ENCODE results near the gene SLFN12L. TPM values are rescaled to one million over a fixed set of nuclear protein-coding genes. Genes with fewer than 3 reads are reported as not detected.
"Not testable (repeated sequence)": the region's sequence is repeated elsewhere in the genome, so short reads cannot be mapped to it uniquely, and the experiment has no call there.

Gene SLFN12L
- total RNA-seq, 4 donors from 2014 or later, result 0.10 to 0.31 (median 0.15) TPM; not detected in 1

DNA sequence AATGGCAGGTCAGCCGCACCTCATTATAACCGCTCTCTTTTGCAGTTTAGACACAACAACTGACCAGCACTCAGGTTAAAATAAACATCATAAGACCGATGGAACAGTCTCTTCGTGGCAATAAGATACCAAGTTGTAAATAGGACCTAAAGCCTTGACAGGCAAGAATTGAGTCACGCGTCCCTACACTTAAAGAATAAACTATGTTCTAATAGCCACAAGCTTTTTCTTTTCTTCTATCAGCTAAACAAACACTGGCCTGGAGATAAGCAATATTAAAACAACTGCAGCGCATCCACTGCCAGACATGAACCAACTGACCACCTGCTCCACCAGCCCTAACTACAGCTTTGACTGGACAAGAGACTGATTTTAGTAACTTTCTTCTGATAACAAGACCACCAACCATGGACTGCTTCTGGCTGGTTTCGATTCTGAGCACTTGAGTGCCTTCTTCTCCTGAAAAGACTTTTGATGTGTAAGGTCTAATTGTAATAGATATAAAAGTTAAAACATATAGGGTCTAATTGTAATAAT is 17.5 kb downstream of the SLFN12L start:
- DNase-seq (no peak), ATAC-seq (no peak)
- H3K4me3 ChIP-seq, result no peak overlapping the region
- intact Hi-C loops (cut with DNase I; ENCODE audit: low total_unique reads), result no loop called here
- no peaks in the 10 kb centered on the region for H3K9me3 ChIP-seq
- H3K27me3 ChIP-seq, result peaks cover 5 to 13% (median 13%) of the 10 kb centered on the region in 3 donors
- in situ Hi-C loops (cut with MboI; ENCODE audit: low sequenced_read_pairs in 4 of 4), result no loop called here
- H3K27ac ChIP-seq, result no peak overlapping the region
- TF ChIP-seq POLR2A (IDR thresholded peaks at IDR 0.05), result no peak
- TF ChIP-seq, protein P1, sequence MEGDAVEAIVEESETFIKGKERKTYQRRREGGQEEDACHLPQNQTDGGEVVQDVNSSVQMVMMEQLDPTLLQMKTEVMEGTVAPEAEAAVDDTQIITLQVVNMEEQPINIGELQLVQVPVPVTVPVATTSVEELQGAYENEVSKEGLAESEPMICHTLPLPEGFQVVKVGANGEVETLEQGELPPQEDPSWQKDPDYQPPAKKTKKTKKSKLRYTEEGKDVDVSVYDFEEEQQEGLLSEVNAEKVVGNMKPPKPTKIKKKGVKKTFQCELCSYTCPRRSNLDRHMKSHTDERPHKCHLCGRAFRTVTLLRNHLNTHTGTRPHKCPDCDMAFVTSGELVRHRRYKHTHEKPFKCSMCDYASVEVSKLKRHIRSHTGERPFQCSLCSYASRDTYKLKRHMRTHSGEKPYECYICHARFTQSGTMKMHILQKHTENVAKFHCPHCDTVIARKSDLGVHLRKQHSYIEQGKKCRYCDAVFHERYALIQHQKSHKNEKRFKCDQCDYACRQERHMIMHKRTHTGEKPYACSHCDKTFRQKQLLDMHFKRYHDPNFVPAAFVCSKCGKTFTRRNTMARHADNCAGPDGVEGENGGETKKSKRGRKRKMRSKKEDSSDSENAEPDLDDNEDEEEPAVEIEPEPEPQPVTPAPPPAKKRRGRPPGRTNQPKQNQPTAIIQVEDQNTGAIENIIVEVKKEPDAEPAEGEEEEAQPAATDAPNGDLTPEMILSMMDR (IDR thresholded peaks at IDR 0.05 in 4 of 5, conservative IDR thresholded peaks at IDR 0.05 in 1 of 5), result no peak
- H3K36me3 ChIP-seq, result no peaks in the 10 kb centered on the region
- no peaks in the 10 kb centered on the region for H3K4me1 ChIP-seq

DNA sequence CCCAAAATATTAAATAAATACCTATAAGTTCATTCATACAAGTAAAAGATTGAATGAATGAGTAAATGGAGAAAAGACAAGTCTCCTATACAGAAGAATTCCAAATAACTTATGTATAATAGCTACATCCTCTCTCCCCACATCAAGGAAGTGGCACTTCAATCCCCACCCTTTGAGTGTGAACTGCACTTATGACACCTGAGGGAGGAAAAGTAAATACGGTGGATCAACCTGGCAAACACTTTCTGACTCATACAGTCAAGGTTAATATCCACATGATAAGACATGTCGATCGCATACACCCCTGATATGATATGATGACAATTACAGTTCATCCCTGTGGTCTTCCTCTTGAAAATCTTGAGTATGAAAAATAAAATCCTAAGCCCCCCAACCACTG is 18.0 kb downstream of the SLFN12L start:
- TF ChIP-seq, protein P1 (IDR thresholded peaks at IDR 0.05 in 4 of 5, conservative IDR thresholded peaks at IDR 0.05 in 1 of 5), result no peak
- no peak for TF ChIP-seq POLR2A (IDR thresholded peaks at IDR 0.05)
- DNase-seq (no peak), ATAC-seq (no peak)
- Histone ChIP-seq H3K27me3 (peaks cover 5 to 16% (median 13%) of the 10 kb centered on the region in 3 donors), H3K36me3 (no peaks in the 10 kb centered on the region), H3K4me3 (no peak overlapping the region), H3K4me1 (no peaks in the 10 kb centered on the region), H3K9me3 (no peaks in the 10 kb centered on the region), H3K27ac (no peak overlapping the region)
- intact Hi-C loops (cut with DNase I; ENCODE audit: low total_unique reads), result no loop called here
- in situ Hi-C loops (cut with MboI; ENCODE audit: low sequenced_read_pairs in 4 of 4), result no loop called here

DNA sequence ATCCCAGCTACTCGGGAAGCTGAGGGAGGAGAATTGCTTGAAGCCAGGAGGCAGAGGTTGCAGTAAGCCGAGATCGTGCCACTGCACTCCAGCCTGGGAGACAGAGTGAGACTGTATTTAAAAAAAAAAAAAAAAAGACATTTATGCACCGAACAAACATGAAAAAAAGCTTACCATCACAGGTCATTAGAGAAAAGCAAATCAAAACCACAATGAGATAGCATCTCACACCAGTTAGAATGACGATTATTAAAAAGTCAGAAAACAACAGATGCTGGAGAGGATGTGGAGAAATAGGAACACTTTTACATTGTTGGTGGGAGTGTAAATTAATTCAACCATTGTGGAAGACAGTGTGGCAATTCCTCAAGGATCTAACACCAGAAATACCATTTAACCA is 19.0 kb downstream of the SLFN12L start:
- in situ Hi-C loops (cut with MboI; ENCODE audit: low sequenced_read_pairs in 4 of 4), result not testable (repeated sequence)

DNA sequence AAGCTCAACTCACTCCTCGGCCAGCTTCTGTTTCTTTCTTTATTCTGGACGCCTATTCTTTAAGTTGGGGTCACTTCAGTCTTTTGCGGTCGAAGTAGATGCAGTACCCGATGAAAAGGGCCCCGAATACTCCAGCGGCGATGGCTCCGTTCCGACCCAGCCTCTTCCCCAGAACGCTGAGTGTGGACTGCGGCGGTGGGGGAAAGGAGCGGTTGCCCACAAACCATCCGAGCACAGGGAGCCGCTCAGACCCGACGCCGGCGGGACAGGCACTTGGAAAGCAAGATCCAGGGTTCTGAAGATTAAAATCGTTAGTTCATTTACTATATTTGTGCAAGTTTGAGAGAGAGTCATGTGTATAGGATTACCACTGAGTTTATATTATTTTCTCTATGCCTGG is 22.5 kb downstream of the SLFN12L start:
- TF ChIP-seq POLR2A (IDR thresholded peaks at IDR 0.05), result no peak
- TF ChIP-seq, protein P1 (IDR thresholded peaks at IDR 0.05 in 4 of 5, conservative IDR thresholded peaks at IDR 0.05 in 1 of 5), result no peak
- H3K36me3 ChIP-seq, result no peaks in the 10 kb centered on the region

More for the DNA sequence above, 19.0 kb downstream of the SLFN12L start:
- H3K4me1 ChIP-seq; intact Hi-C loops (cut with DNase I; ENCODE audit: low total_unique reads); ATAC-seq; DNase-seq; H3K4me3 ChIP-seq; H3K9me3 ChIP-seq; H3K36me3 ChIP-seq; H3K27ac ChIP-seq: not testable (repeated sequence)
- peaks cover 5 to 13% (median 12%) of the 10 kb centered on the region in 3 donors for H3K27me3 ChIP-seq

GRCh38 chr17:35514564-35514963 is 22.9 kb downstream of the SLFN12L start:
- Histone ChIP-seq H3K27ac (no peak overlapping the region), H3K4me1 (no peaks in the 10 kb centered on the region), H3K36me3 (no peaks in the 10 kb centered on the region), H3K9me3 (no peaks in the 10 kb centered on the region), H3K27me3 (peaks cover 5 to 13% (median 12%) of the 10 kb centered on the region in 3 donors), H3K4me3 (no peak overlapping the region)
- ATAC-seq, result no peak
- DNase-seq, result no peak
- no peak for TF ChIP-seq POLR2A (IDR thresholded peaks at IDR 0.05)
- TF ChIP-seq, protein P1 (IDR thresholded peaks at IDR 0.05 in 4 of 5, conservative IDR thresholded peaks at IDR 0.05 in 1 of 5), result no peak
- in situ Hi-C loops (cut with MboI; ENCODE audit: low sequenced_read_pairs in 4 of 4) (no loop called here), intact Hi-C loops (cut with DNase I; ENCODE audit: low total_unique reads) (no loop called here)

More for the DNA sequence above, 22.5 kb downstream of the SLFN12L start:
- Histone ChIP-seq H3K4me3 (no peak overlapping the region), H3K9me3 (no peaks in the 10 kb centered on the region), H3K27ac (no peak overlapping the region), H3K27me3 (peaks cover 5 to 13% (median 12%) of the 10 kb centered on the region in 3 donors), H3K4me1 (no peaks in the 10 kb centered on the region)
- in situ Hi-C loops (cut with MboI; ENCODE audit: low sequenced_read_pairs in 4 of 4), result no loop called here
- ATAC-seq (no peak), DNase-seq (no peak)
- intact Hi-C loops (cut with DNase I; ENCODE audit: low total_unique reads), result no loop called here
